Keratinocyte (primary cell): Measurements from ENCODE around the gene TTC16. TPM values are rescaled to one million over a fixed set of nuclear protein-coding genes. Genes with fewer than 3 reads are reported as not detected.

Experiments used
- DNase-seq: peaks from one replicate; pipeline ENCODE4 v3.0.0-alpha.2; 2011; ENCODE audit warnings: low read depth, missing footprints, low spot score
- FAIRE-seq: peaks from 2 replicates; lab custom pipeline; 2011; peaks lifted over from hg19 to GRCh38; lab: Jason Lieb, UNC
- H2AFZ ChIP-seq: 2 replicates; pipeline ENCODE4 v1.6.0; 2012; ENCODE audit warnings: low read length, control low read depth, inconsistent platforms; ENCODE audit not compliant: control insufficient read depth
- H3K27ac ChIP-seq: 2 replicates; pipeline ENCODE4 v1.5.1; 2011; ENCODE audit warnings: low read length; ENCODE audit not compliant: control insufficient read depth, insufficient read depth
- H3K27me3 ChIP-seq: 3 replicates; pipeline ENCODE4 v1.6.0; 2011; ENCODE audit warnings: low read length; ENCODE audit not compliant: control insufficient read depth, insufficient read depth; ENCODE audit errors: extremely low read depth
- H3K36me3 ChIP-seq, 2 experiments: 2 replicates in 1 of 2; 3 replicates in 1 of 2; pipeline ENCODE4 v1.5.1; 2011; ENCODE audit warnings: low read length in 2 of 2, mild to moderate bottlenecking in 1 of 2; ENCODE audit not compliant: control insufficient read depth in 2 of 2, insufficient read depth in 2 of 2; ENCODE audit errors: extremely low read depth in 1 of 2
- H3K4me1 ChIP-seq: 3 replicates; pipeline ENCODE4 v1.5.1; 2011; ENCODE audit warnings: low read length; ENCODE audit not compliant: control insufficient read depth, insufficient read depth; ENCODE audit errors: extremely low read depth
- H3K4me2 ChIP-seq: 3 replicates; pipeline ENCODE4 v1.6.0; 2011; ENCODE audit warnings: low read depth, low read length; ENCODE audit not compliant: control insufficient read depth, insufficient read depth; ENCODE audit errors: extremely low read depth
- H3K4me3 ChIP-seq, 3 experiments: fragments of 200-600 bp in 1 of 3; sonication (generic) in 1 of 3; 2 replicates in 2 of 3; 3 replicates in 1 of 3; pipeline ENCODE4 v1.5.1; 2011 to 2016; ENCODE audit warnings: low read length in 3 of 3, mild to moderate bottlenecking in 3 of 3, control low read depth in 2 of 3, inconsistent platforms in 1 of 3, low read depth in 1 of 3, mixed read lengths in 1 of 3, mixed run types in 1 of 3, moderate library complexity in 1 of 3; ENCODE audit not compliant: control insufficient read depth in 2 of 3, insufficient read depth in 2 of 3; ENCODE audit errors: extremely low read depth in 1 of 3
- H3K79me2 ChIP-seq: 2 replicates; pipeline ENCODE4 v1.6.0; 2012; ENCODE audit warnings: low read length; ENCODE audit not compliant: control insufficient read depth, insufficient read depth
- H3K9ac ChIP-seq: 3 replicates; pipeline ENCODE4 v1.6.0; 2011; ENCODE audit warnings: low read length; ENCODE audit not compliant: control insufficient read depth, insufficient read depth; ENCODE audit errors: extremely low read depth
- H3K9me1 ChIP-seq: 3 replicates; pipeline ENCODE4 v1.6.0; 2011; ENCODE audit warnings: low read length; ENCODE audit not compliant: control insufficient read depth, insufficient read depth; ENCODE audit errors: extremely low read depth
- H3K9me3 ChIP-seq: 2 replicates; pipeline ENCODE4 v1.5.1; 2012; ENCODE audit warnings: low read depth, low read length; ENCODE audit not compliant: control insufficient read depth
- H4K20me1 ChIP-seq: 3 replicates; pipeline ENCODE4 v1.6.0; 2011; ENCODE audit warnings: low read length; ENCODE audit not compliant: control insufficient read depth, insufficient read depth; ENCODE audit errors: extremely low read depth
- EZH2 ChIP-seq: IDR thresholded peaks from one replicate; pipeline ENCODE4 v1.6.1; 2012; ENCODE audit warnings: inconsistent platforms, mild to moderate bottlenecking, low read length, moderate library complexity
- dilution Hi-C: fragments of 300-500 bp; cut with MboI; formaldehyde crosslinking; loops from one replicate; pipeline ENCODE4 v1.7.0; 2020; ENCODE audit warnings: low sequenced_read_pairs; ENCODE audit not compliant: extremely low pct_ligation_motif_present
- polyA plus RNA-seq, 5 experiments: library from polyadenylated mRNA; depleted of rRNA in 3 of 5; stranded (reverse) in 3 of 5; stranded (forward) in 1 of 5; unstranded in 1 of 5; fragments of >200 nt; gene quantifications; 1 replicate in 1 of 5; 2 replicates in 3 of 5; 3 replicates in 1 of 5; pipeline versions ENCODE4 v1.2.1 to v1.2.3, GENCODE V29; 2011 to 2012; ENCODE audit warnings: missing spikeins in 2 of 5, low read depth in 1 of 5, low replicate concordance in 1 of 5
- TF ChIP-seq, protein P1 (sequence below), 3 experiments: IDR thresholded peaks in 1 of 3; conservative IDR thresholded peaks in 1 of 3; optimal IDR thresholded peaks in 1 of 3; 2 replicates in 2 of 3; 3 replicates in 1 of 3; pipeline versions ENCODE3 to v1.5.1; 2011; ENCODE audit warnings: low read length in 3 of 3, mild to moderate bottlenecking in 3 of 3, moderate library complexity in 2 of 3, control low read depth in 1 of 3, inconsistent platforms in 1 of 3; ENCODE audit not compliant: insufficient read depth in 2 of 3; ENCODE audit errors: extremely low read depth in 1 of 3

Gene TTC16
- polyA plus RNA-seq, 1 donor (not counting 4 experiments of a cell fraction or from before 2014, with no cell fraction given) = not detected

DNA sequence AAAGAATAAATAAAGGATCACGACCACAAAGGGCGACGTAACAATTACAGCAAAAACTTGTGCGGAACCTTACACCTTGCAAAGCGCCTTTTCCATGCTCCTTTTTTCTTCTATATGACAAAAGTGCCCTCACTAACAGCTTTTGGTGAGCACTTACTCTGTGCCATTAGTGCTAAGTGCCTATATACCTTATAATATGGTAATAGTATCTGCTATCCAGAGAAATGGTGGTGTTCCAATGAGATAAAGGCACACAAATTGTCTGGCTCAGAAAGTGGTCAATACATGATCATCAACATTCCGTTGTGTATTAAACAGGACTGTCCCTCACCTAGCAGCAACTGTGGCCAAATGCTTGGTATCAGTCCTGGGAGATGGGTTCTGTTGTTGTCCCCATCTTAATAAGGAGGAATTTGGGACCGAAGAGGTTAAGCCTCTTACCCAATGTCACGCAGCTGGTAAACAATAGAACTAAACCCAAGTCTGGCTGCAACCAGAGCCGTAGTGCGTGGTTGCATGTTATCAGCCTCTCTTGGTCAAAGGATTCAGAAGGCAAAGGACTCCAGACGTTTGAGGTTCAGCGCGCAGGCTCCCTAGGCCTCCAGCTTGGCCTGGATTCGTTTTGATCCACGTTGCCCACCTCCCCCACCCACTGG lies 19.8 kb downstream of the TTC16 start:
- no peaks in the 10 kb centered on the region for H3K9me3 ChIP-seq
- H4K20me1 ChIP-seq = no peaks in the 10 kb centered on the region
- no peak overlapping the region for H3K4me2 ChIP-seq
- H3K4me1 ChIP-seq = peaks cover 19% of the 10 kb centered on the region
- H3K27ac ChIP-seq = no peak overlapping the region
- DNase-seq = no peak
- peaks cover 0 to 3% of the 10 kb centered on the region in 2 experiments for H3K36me3 ChIP-seq
- H2AFZ ChIP-seq = no peak overlapping the region
- H3K9ac ChIP-seq = no peak overlapping the region
- no peaks in the 10 kb centered on the region for H3K9me1 ChIP-seq
- H3K4me3 ChIP-seq = no peak overlapping the region
- H3K27me3 ChIP-seq = no peaks in the 10 kb centered on the region
- no peak for TF ChIP-seq EZH2
- TF ChIP-seq, protein P1, sequence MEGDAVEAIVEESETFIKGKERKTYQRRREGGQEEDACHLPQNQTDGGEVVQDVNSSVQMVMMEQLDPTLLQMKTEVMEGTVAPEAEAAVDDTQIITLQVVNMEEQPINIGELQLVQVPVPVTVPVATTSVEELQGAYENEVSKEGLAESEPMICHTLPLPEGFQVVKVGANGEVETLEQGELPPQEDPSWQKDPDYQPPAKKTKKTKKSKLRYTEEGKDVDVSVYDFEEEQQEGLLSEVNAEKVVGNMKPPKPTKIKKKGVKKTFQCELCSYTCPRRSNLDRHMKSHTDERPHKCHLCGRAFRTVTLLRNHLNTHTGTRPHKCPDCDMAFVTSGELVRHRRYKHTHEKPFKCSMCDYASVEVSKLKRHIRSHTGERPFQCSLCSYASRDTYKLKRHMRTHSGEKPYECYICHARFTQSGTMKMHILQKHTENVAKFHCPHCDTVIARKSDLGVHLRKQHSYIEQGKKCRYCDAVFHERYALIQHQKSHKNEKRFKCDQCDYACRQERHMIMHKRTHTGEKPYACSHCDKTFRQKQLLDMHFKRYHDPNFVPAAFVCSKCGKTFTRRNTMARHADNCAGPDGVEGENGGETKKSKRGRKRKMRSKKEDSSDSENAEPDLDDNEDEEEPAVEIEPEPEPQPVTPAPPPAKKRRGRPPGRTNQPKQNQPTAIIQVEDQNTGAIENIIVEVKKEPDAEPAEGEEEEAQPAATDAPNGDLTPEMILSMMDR (optimal IDR thresholded peaks at IDR 0.05 in 1 of 3, IDR thresholded peaks at IDR 0.05 in 1 of 3, conservative IDR thresholded peaks at IDR 0.05 in 1 of 3; ENCODE audit: extremely low read depth in 1 of 3, insufficient read depth in 2 of 3, low read length in 3 of 3) = no peak
- dilution Hi-C loops = no loop called here
- H3K79me2 ChIP-seq = no peaks in the 10 kb centered on the region
- no peak for FAIRE-seq

GRCh38 chr9:127738666-127739065 lies 22.8 kb downstream of the TTC16 start:
- TF ChIP-seq, protein P1 (optimal IDR thresholded peaks at IDR 0.05 in 1 of 3, IDR thresholded peaks at IDR 0.05 in 1 of 3, conservative IDR thresholded peaks at IDR 0.05 in 1 of 3; ENCODE audit: extremely low read depth in 1 of 3, insufficient read depth in 2 of 3, low read length in 3 of 3) = no peak
- no peak for TF ChIP-seq EZH2
- DNase-seq = no peak
- FAIRE-seq = no peak
- H3K9me3 ChIP-seq = no peaks in the 10 kb centered on the region
- no peaks in the 10 kb centered on the region for H3K36me3 ChIP-seq
- H3K9ac ChIP-seq = no peak overlapping the region
- H3K4me2 ChIP-seq = no peak overlapping the region
- H3K27ac ChIP-seq = no peak overlapping the region
- no peak overlapping the region for H2AFZ ChIP-seq
- no peaks in the 10 kb centered on the region for H3K27me3 ChIP-seq
- no peaks in the 10 kb centered on the region for H3K79me2 ChIP-seq
- H3K4me3 ChIP-seq = no peak overlapping the region
- H3K4me1 ChIP-seq = peaks cover 23% of the 10 kb centered on the region
- dilution Hi-C loops = no loop called here
- no peaks in the 10 kb centered on the region for H4K20me1 ChIP-seq
- no peaks in the 10 kb centered on the region for H3K9me1 ChIP-seq
